ENCODE measurements around the gene ERC2.

ERC2 gene

DNA sequence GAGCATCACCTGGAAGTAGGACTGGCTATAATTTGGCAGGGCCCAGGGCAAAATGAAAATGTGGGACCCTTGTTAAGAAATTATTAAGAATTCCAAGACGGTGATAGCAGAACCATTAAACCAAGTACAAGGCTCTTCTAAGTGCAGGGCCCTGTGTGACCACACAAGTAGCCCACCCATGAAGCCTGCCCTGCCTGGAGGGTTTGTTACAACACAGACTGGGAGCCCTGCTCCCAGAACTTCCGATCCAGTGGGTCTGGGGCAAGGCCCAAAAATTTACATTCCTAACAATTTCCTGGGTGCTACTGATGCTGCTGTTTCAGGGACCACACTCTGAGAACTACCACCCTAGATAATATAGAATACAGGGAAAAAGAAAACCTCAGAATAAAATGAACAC lies 666.6 kb downstream of the ERC2 start:
- DNase-seq (ENCODE audit: low read depth) = no peak
- no peak overlapping the region for H3K4me3 ChIP-seq (ENCODE audit: low read length)
- TF ChIP-seq, protein P1, sequence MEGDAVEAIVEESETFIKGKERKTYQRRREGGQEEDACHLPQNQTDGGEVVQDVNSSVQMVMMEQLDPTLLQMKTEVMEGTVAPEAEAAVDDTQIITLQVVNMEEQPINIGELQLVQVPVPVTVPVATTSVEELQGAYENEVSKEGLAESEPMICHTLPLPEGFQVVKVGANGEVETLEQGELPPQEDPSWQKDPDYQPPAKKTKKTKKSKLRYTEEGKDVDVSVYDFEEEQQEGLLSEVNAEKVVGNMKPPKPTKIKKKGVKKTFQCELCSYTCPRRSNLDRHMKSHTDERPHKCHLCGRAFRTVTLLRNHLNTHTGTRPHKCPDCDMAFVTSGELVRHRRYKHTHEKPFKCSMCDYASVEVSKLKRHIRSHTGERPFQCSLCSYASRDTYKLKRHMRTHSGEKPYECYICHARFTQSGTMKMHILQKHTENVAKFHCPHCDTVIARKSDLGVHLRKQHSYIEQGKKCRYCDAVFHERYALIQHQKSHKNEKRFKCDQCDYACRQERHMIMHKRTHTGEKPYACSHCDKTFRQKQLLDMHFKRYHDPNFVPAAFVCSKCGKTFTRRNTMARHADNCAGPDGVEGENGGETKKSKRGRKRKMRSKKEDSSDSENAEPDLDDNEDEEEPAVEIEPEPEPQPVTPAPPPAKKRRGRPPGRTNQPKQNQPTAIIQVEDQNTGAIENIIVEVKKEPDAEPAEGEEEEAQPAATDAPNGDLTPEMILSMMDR (conservative IDR thresholded peaks at IDR 0.05; ENCODE audit: low read length) = no peak

DNA sequence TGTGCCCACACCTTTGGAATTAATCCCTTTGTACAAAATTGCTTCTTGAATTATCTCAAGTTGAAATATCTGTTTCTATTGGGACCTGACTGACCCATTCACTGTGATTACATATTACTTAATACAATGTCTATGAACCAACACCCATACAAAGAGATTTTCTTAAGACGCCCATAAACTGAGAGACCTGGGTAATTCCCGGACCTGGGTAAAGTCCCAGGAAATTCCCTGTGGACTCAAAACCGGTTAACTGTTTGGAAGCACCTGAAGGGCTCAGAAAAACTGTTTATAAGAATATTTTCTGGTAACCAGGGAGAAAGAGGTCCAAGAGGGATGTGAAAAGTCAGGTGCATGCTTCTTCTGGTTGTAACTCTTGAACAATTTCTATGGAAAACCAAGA lies 667.2 kb downstream of the ERC2 start:
- no peak for DNase-seq (ENCODE audit: low read depth)
- H3K4me3 ChIP-seq (ENCODE audit: low read length) = no peak overlapping the region
- TF ChIP-seq, protein P1 (conservative IDR thresholded peaks at IDR 0.05; ENCODE audit: low read length) = no peak

DNA sequence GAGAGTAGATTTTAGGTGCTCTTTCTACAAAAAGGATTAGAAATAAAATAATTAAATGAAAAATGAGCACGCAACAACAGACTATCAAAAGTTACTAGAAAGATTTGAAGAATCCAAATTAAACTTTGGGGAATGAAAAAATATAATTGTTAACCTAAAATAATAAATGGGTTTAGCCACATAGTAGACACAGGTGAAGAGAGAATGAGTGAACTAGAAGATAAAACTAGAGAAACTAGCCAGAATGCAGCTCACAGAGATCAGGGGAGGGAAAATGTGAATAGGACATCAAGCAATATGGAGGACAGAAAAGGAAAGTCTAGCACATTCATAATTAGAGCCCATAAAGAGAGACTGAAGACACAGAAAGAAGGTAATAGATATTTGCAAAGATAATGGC lies 670.5 kb downstream of the ERC2 start:
- TF ChIP-seq, protein P1 (conservative IDR thresholded peaks at IDR 0.05; ENCODE audit: low read length) = no peak
- no peak overlapping the region for H3K4me3 ChIP-seq (ENCODE audit: low read length)
- DNase-seq (ENCODE audit: low read depth) = no peak

DNA sequence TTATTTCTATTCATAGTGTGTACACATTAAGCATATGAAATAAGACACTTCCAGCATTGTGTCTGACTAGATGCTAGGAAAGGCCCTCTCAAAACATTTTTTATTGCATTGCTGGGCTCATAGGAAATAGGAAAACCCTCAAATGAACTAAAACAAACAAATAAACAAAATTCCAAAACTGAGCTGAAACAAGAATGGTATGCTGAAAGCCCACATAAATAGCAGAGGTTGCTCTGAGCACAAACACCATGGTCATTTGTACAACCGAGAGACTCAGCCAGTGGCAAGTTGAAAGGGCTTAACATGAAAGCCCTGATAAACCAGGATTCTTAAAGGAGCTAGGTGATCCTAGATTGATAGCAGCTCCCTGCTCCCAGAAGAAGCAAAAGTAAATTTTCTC lies 671.2 kb downstream of the ERC2 start:
- H3K4me3 ChIP-seq (ENCODE audit: low read length) = no peak overlapping the region
- no peak for DNase-seq (ENCODE audit: low read depth)
- TF ChIP-seq, protein P1 (conservative IDR thresholded peaks at IDR 0.05; ENCODE audit: low read length) = no peak

DNA sequence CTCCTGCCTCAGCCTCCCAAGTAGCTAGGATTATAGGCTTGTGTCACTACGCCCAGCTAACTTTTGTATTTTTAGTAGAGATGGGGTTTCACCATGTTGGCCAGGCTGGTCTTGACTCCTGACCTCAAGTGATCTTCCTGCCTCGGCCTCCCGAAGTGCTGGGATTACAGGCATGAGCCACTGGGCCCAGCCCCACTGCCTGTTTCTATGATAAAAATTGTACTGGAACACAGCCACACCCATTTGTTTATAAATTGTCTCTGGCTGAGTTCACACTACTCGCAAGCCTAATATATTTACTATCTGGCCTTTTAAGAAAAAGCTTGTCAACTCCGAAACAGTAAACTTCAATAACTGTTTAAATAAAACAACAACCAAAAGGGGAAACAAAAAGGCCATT lies 671.7 kb downstream of the ERC2 start:
- no peak for DNase-seq (ENCODE audit: low read depth)
- no peak overlapping the region for H3K4me3 ChIP-seq (ENCODE audit: low read length)
- TF ChIP-seq, protein P1 (conservative IDR thresholded peaks at IDR 0.05; ENCODE audit: low read length) = no peak

DNA sequence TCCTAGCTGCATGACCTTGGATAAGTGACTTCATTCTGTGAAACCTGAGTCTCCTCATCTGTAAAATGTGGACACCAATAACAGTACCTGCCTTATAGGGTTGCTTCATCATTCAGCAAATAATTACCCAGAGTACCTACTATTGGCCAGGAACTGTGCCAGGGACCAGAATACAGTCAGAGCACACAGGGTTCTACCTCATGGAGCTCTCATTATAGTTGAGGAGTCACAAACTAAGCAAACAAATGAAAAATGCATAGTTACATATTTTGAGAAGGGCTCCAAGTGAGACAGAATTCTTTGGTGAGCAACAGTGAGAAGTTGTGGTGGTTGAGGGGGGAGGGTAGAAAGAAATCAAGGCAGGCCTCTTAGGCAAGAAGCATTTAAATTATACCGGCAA lies 672.5 kb downstream of the ERC2 start:
- peak; percentile 6 for DNase-seq (ENCODE audit: low read depth)
- TF ChIP-seq, protein P1 (conservative IDR thresholded peaks at IDR 0.05; ENCODE audit: low read length) = no peak
- H3K4me3 ChIP-seq (ENCODE audit: low read length) = no peak overlapping the region

DNA sequence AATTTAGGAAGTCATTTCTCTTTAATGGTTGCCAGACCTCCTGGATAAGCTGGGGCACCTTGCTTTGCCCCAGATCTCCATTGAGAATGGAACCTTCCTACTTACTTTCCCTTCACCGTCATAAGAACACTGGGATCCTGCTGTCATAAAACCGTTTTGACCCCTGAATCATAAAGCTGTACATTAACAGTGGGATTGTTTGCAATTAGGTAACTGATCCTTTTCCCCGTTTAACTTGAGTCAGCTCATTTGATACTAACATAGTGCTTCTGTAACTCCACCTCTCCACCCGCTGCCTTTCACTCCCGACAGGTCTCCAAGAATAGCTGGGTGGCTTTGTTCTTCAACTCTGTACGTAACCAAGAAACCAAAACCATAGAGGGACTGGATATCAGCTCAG lies 673.0 kb downstream of the ERC2 start:
- no peak for DNase-seq (ENCODE audit: low read depth)
- no peak overlapping the region for H3K4me3 ChIP-seq (ENCODE audit: low read length)
- TF ChIP-seq, protein P1 (conservative IDR thresholded peaks at IDR 0.05; ENCODE audit: low read length) = no peak
